ENCODE measurements around the gene FRG2B. TPM values are rescaled to one million over a fixed set of nuclear protein-coding genes. Genes with fewer than 3 reads are reported as not detected.
"Not testable (repeated sequence)": the region's sequence is repeated elsewhere in the genome, so short reads cannot be mapped to it uniquely, and the experiment has no call there.

FRG2B gene
- total RNA-seq, 1 experiment from 2014 or later: not detected

- H3K9me3 ChIP-seq; H3K36me3 ChIP-seq (ENCODE audit: control insufficient read depth, insufficient read depth, low read length); H3K4me1 Mint-ChIP-seq (ENCODE audit: low read depth, unreplicated experiment); BruUV-seq (replicated peaks); H3K27me3 ChIP-seq (replicated peaks; ENCODE audit: control insufficient read depth, insufficient read depth, low read length); H3K4me3 Mint-ChIP-seq (ENCODE audit: unreplicated experiment); intact Hi-C loops (cut with micrococcal nuclease; ENCODE audit: unreplicated experiment); H3K4me1 ChIP-seq; POLR2A ChIA-PET; H3K27me3 Mint-ChIP-seq (ENCODE audit: insufficient read depth, unreplicated experiment); H3K27ac Mint-ChIP-seq (ENCODE audit: unreplicated experiment); H3K4me3 ChIP-seq (ENCODE audit: low read depth, low read length); H3K9me3 Mint-ChIP-seq (ENCODE audit: unreplicated experiment); H3K36me3 Mint-ChIP-seq (ENCODE audit: insufficient read depth, unreplicated experiment); CTCF ChIA-PET: not testable (repeated sequence)
- peak in 1 of 2 experiments; percentile 32 for DNase-seq
- peak in 1 of 2 experiments; percentile 59 for TF ChIP-seq CTCF (IDR thresholded peaks at IDR 0.05; ENCODE audit: insufficient read depth in 1 of 2, low read depth in 1 of 2, low read length in 1 of 2, severe bottlenecking in 1 of 2, unreplicated experiment in 1 of 2)
These were observed 20.6 kb upstream of the FRG2B start for GRCh38 chr10:133647075-133647748.

GRCh38 chr10:133637846-133638235 lies 11.2 kb upstream of the FRG2B start:
- DNase-seq; H3K36me3 ChIP-seq (ENCODE audit: control insufficient read depth, insufficient read depth, low read length); CTCF ChIA-PET; H3K9me3 Mint-ChIP-seq (ENCODE audit: unreplicated experiment); H3K27ac Mint-ChIP-seq (ENCODE audit: unreplicated experiment); H3K27me3 Mint-ChIP-seq (ENCODE audit: insufficient read depth, unreplicated experiment); H3K27me3 ChIP-seq (replicated peaks; ENCODE audit: control insufficient read depth, insufficient read depth, low read length); POLR2A ChIA-PET; intact Hi-C loops (cut with micrococcal nuclease; ENCODE audit: unreplicated experiment); H3K9me3 ChIP-seq; H3K4me1 ChIP-seq; BruUV-seq (replicated peaks); H3K36me3 Mint-ChIP-seq (ENCODE audit: insufficient read depth, unreplicated experiment); H3K4me1 Mint-ChIP-seq (ENCODE audit: low read depth, unreplicated experiment): not testable (repeated sequence)
- peak overlapping the region; percentile 27 for H3K4me3 Mint-ChIP-seq (ENCODE audit: unreplicated experiment)
- peak overlapping the region; percentile 39 for H3K4me3 ChIP-seq (ENCODE audit: low read depth, low read length)

- H3K9me3 ChIP-seq; H3K4me3 Mint-ChIP-seq (ENCODE audit: unreplicated experiment); H3K4me1 ChIP-seq; intact Hi-C loops (cut with micrococcal nuclease; ENCODE audit: unreplicated experiment); BruUV-seq (replicated peaks); H3K4me3 ChIP-seq (ENCODE audit: low read depth, low read length); H3K9me3 Mint-ChIP-seq (ENCODE audit: unreplicated experiment); H3K36me3 ChIP-seq (ENCODE audit: control insufficient read depth, insufficient read depth, low read length); POLR2A ChIA-PET; H3K4me1 Mint-ChIP-seq (ENCODE audit: low read depth, unreplicated experiment); CTCF ChIA-PET; H3K27me3 Mint-ChIP-seq (ENCODE audit: insufficient read depth, unreplicated experiment); H3K36me3 Mint-ChIP-seq (ENCODE audit: insufficient read depth, unreplicated experiment); H3K27me3 ChIP-seq (replicated peaks; ENCODE audit: control insufficient read depth, insufficient read depth, low read length); H3K27ac Mint-ChIP-seq (ENCODE audit: unreplicated experiment): not testable (repeated sequence)
- DNase-seq: peak in 1 of 2 experiments; percentile 25
These were observed 10.7 kb upstream of the FRG2B start for GRCh38 chr10:133637202-133637845.

DNA sequence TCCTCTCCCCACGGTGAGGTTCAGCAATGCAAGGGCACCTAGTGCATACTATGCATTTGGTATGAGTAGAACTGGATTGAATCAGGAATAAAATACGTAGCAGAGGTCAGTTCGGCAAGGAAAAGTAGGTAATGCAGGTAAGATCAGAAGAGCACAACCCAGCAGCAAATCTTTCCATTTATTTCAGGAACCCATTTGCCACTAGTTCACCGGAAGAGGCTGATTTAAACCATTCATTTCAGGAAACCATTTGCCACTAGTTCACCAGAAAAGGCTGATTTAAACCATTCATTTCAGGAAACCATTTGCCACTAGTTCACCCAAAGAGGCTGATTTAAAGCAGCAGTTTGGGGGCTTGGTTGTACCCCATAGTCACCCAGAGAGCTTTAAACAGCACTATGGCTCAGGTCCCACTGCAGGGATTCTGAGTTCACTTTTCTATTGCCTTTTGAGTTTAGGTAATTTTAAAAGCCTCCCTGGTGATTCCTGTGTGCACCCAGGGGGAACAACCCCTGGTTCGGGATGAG lies 4.2 kb upstream of the FRG2B start:
- CTCF ChIA-PET; H3K4me1 Mint-ChIP-seq (ENCODE audit: low read depth, unreplicated experiment); H3K36me3 Mint-ChIP-seq (ENCODE audit: insufficient read depth, unreplicated experiment); intact Hi-C loops (cut with micrococcal nuclease; ENCODE audit: unreplicated experiment); H3K4me3 Mint-ChIP-seq (ENCODE audit: unreplicated experiment); H3K27ac Mint-ChIP-seq (ENCODE audit: unreplicated experiment); H3K27me3 Mint-ChIP-seq (ENCODE audit: insufficient read depth, unreplicated experiment); H3K36me3 ChIP-seq (ENCODE audit: control insufficient read depth, insufficient read depth, low read length); H3K4me1 ChIP-seq; H3K27me3 ChIP-seq (replicated peaks; ENCODE audit: control insufficient read depth, insufficient read depth, low read length); POLR2A ChIA-PET; H3K4me3 ChIP-seq (ENCODE audit: low read depth, low read length); H3K9me3 ChIP-seq; H3K9me3 Mint-ChIP-seq (ENCODE audit: unreplicated experiment); DNase-seq; BruUV-seq (replicated peaks): not testable (repeated sequence)

- H3K36me3 Mint-ChIP-seq (ENCODE audit: insufficient read depth, unreplicated experiment); intact Hi-C loops (cut with micrococcal nuclease; ENCODE audit: unreplicated experiment); H3K9me3 Mint-ChIP-seq (ENCODE audit: unreplicated experiment); BruUV-seq (replicated peaks); H3K4me3 ChIP-seq (ENCODE audit: low read depth, low read length); H3K27me3 Mint-ChIP-seq (ENCODE audit: insufficient read depth, unreplicated experiment); H3K4me1 Mint-ChIP-seq (ENCODE audit: low read depth, unreplicated experiment); H3K36me3 ChIP-seq (ENCODE audit: control insufficient read depth, insufficient read depth, low read length); H3K27me3 ChIP-seq (replicated peaks; ENCODE audit: control insufficient read depth, insufficient read depth, low read length); H3K4me3 Mint-ChIP-seq (ENCODE audit: unreplicated experiment); DNase-seq; CTCF ChIA-PET; H3K9me3 ChIP-seq; POLR2A ChIA-PET; H3K27ac Mint-ChIP-seq (ENCODE audit: unreplicated experiment); H3K4me1 ChIP-seq: not testable (repeated sequence)
These were observed 4.1 kb downstream of the FRG2B start for GRCh38 chr10:133622544-133622943.
